Measurements from ENCODE around the gene FLII.

- TF ChIP-seq CTCF (IDR thresholded peaks at IDR 0.05) (no peak), POLR2A (IDR thresholded peaks at IDR 0.05) (no peak)
Observed at GRCh38 chr17:18233803-18234518, 24.6 kb downstream of the FLII start.
